Esophagus squamous epithelium (tissue), 5 donors: Measurements from ENCODE around the gene CDHR3. TPM values are rescaled to one million over a fixed set of nuclear protein-coding genes. Genes with fewer than 3 reads are reported as not detected.
A peak's percentile ranks its signal among the peaks of the same experiment; 100 is the strongest.

Source experiments
- DNase-seq: peaks from one replicate; lab custom pipeline; 2025; lab: John Stamatoyannopoulos, UW
- H3K27ac ChIP-seq, 4 donors: fragments of 200-600 bp; sonication (generic); one replicate each; pipeline ENCODE4 v1.5.1; 2016 to 2019; ENCODE audit warnings: mild to moderate bottlenecking in 1 of 4
- H3K27me3 ChIP-seq, 4 donors: fragments of 200-600 bp; sonication (generic); 1 replicate in 3 of 4; 2 replicates in 1 of 4; pipeline versions ENCODE4 v1.5.1 to v1.6.0; 2017 to 2021; ENCODE audit warnings: antibody characterized with exemption in 1 of 4
- H3K36me3 ChIP-seq, 3 donors: fragments of 200-600 bp; sonication (generic); one replicate each; pipeline ENCODE4 v1.5.1; 2016 to 2019
- H3K4me1 ChIP-seq, 3 donors: fragments of 200-600 bp; sonication (generic); one replicate each; pipeline ENCODE4 v1.5.1; 2017 to 2019
- H3K4me3 ChIP-seq, 4 donors: fragments of 200-600 bp; sonication (generic); 1 replicate in 3 of 4; 2 replicates in 1 of 4; pipeline ENCODE4 v1.5.1; 2016 to 2019; ENCODE audit warnings: mild to moderate bottlenecking in 2 of 4, moderate library complexity in 1 of 4
- H3K9me3 ChIP-seq, 3 donors: fragments of 200-600 bp; sonication (generic); one replicate each; pipeline ENCODE4 v1.5.1; 2016 to 2019
- POLR2A ChIP-seq, 4 donors: fragments of 450-650 bp; IDR thresholded peaks; one replicate each; pipeline ENCODE4 v1.6.1; 2017; ENCODE audit warnings: antibody characterized with exemption in 4 of 4, mild to moderate bottlenecking in 4 of 4, moderate library complexity in 3 of 4
- WGBS, 2 donors: methylation state at CpG; one replicate each; pipeline ENCODE4 v1.1.5; 2018; 5-methylcytosine and 5-hydroxymethylcytosine counted together
- intact Hi-C: fragments of 100-400 bp; cut with DNase I; formaldehyde crosslinking; loops from one replicate; pipeline ENCODE4 v1.15.0; 2022
- total RNA-seq, 4 donors: library from RNA; depleted of rRNA; stranded (reverse); fragments of >200 nt; gene quantifications; one replicate each; pipeline ENCODE4 v1.1.0, GENCODE V29; 2016
- TF ChIP-seq, protein P1 (sequence below), 6 experiments: fragments of 450-650 bp in 4 of 6; fragments of 200-600 bp in 2 of 6; sonication (generic) in 2 of 6; IDR thresholded peaks; one replicate each; pipeline ENCODE4 v1.5.1; 2016 to 2019; ENCODE audit warnings: antibody characterized with exemption in 6 of 6, mild to moderate bottlenecking in 4 of 6, moderate library complexity in 4 of 6
- donor health status: DM: yes; HTN: yes; CAD: no.

The CDHR3 gene
- total RNA-seq, 4 donors from 2014 or later = 0.32 to 2.5 (median 1.9) TPM

GRCh38 chr7:106075937-106076336, 112.9 kb downstream of the CDHR3 start:
- H3K36me3 ChIP-seq = no peaks in the 10 kb centered on the region
- WGBS, 2 donors = 25 to 26% methylated on average over 2 of the region's 2 CpGs
- no peak overlapping the region for H3K4me3 ChIP-seq
- no peak for DNase-seq
- peak overlapping the region in 2 of 4 donors; percentile 89 to 91 for H3K27ac ChIP-seq
- peaks cover 45 to 88% (median 46%) of the 10 kb centered on the region in 3 donors for H3K4me1 ChIP-seq
- TF ChIP-seq, protein P1, sequence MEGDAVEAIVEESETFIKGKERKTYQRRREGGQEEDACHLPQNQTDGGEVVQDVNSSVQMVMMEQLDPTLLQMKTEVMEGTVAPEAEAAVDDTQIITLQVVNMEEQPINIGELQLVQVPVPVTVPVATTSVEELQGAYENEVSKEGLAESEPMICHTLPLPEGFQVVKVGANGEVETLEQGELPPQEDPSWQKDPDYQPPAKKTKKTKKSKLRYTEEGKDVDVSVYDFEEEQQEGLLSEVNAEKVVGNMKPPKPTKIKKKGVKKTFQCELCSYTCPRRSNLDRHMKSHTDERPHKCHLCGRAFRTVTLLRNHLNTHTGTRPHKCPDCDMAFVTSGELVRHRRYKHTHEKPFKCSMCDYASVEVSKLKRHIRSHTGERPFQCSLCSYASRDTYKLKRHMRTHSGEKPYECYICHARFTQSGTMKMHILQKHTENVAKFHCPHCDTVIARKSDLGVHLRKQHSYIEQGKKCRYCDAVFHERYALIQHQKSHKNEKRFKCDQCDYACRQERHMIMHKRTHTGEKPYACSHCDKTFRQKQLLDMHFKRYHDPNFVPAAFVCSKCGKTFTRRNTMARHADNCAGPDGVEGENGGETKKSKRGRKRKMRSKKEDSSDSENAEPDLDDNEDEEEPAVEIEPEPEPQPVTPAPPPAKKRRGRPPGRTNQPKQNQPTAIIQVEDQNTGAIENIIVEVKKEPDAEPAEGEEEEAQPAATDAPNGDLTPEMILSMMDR (IDR thresholded peaks at IDR 0.05) = no peak
- TF ChIP-seq POLR2A (IDR thresholded peaks at IDR 0.05) = no peak
- H3K9me3 ChIP-seq = no peaks in the 10 kb centered on the region
- intact Hi-C loops = no loop called here
- H3K27me3 ChIP-seq = no peaks in the 10 kb centered on the region

DNA sequence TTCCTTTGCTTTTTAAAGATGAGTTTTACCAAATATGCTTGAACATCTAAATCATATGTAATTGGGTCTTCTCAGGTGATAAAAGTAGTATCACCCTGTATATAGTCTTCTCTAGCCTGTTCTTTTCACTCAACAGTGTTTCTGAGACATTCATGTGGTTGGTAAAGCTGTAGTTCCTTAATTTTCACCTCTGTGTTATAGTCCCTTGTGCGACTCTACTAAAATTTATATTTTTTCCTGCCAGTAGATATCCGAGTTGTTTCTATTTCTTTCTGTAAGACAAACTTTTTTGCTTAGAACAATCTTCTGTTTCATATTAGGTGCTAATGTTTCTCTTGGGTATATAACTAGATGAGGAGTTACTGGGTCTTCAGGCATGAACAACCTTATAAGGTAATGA, 113.5 kb downstream of the CDHR3 start:
- TF ChIP-seq POLR2A (IDR thresholded peaks at IDR 0.05) = no peak
- TF ChIP-seq, protein P1 (IDR thresholded peaks at IDR 0.05) = no peak
- Histone ChIP-seq H3K27me3 (no peaks in the 10 kb centered on the region), H3K4me1 (peaks cover 39 to 87% (median 40%) of the 10 kb centered on the region in 3 donors), H3K36me3 (no peaks in the 10 kb centered on the region), H3K27ac (peak overlapping the region in 2 of 4 donors; percentile 89 to 91), H3K9me3 (no peaks in the 10 kb centered on the region), H3K4me3 (no peak overlapping the region)
- intact Hi-C loops = no loop called here
- 60 to 76% methylated on average over 2 of the region's 2 CpGs for WGBS, 2 donors
- DNase-seq = no peak

DNA sequence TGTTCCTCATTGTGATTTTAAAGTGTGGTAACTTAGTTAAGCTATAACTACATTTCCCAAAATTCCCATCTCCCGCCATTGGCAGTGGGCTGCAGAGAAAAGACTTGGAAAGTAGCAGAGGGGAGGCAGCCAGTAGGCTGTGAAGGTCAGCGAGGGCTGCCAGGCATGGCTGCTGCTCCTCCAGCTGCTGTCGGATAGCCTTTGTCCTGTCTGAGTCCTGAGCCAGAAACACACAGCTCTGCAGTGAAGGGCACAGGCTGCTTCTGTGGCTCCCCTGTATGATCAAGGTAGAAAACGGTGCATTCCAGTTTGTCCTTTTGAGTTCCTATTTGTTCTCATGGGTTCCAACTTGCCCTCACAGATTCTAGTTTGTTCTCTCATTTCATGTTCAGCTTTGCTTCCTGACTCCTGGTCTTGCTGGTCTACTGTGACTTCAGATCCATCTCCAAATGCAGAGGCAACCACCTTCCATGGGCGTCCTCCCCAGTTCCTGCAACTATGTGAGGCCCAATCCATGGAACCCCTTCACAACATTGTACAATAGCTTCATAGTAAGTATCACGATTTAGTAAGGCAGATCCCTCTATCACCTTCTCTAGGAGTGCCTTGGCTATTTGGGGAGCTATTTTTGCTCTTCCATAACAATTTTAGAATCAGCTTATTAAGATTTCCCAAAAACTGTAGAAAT, 117.4 kb downstream of the CDHR3 start:
- 65 to 89% methylated on average over 5 of the region's 6 CpGs for WGBS, 2 donors
- Histone ChIP-seq H3K27ac (peak overlapping the region; percentile 9 to 50 (median 22)), H3K4me1 (peaks cover 7 to 72% (median 9%) of the 10 kb centered on the region in 3 donors), H3K27me3 (no peaks in the 10 kb centered on the region), H3K4me3 (no peak overlapping the region), H3K9me3 (no peaks in the 10 kb centered on the region), H3K36me3 (no peaks in the 10 kb centered on the region)
- TF ChIP-seq, protein P1 (IDR thresholded peaks at IDR 0.05) = no peak
- no peak for TF ChIP-seq POLR2A (IDR thresholded peaks at IDR 0.05)
- DNase-seq = no peak
- intact Hi-C loops = no loop called here

- intact Hi-C loops = no loop called here
- Histone ChIP-seq H3K27ac (peak overlapping the region in 3 of 4 donors; percentile 48 to 65 (median 64)), H3K4me1 (peaks cover 5 to 54% (median 7%) of the 10 kb centered on the region in 3 donors), H3K36me3 (peaks cover 0 to 4% (median 0%) of the 10 kb centered on the region in 3 donors), H3K4me3 (no peak overlapping the region), H3K27me3 (no peaks in the 10 kb centered on the region), H3K9me3 (no peaks in the 10 kb centered on the region)
- WGBS, 2 donors = 42 to 56% methylated on average over 18 of the region's 18 CpGs
- TF ChIP-seq, protein P1 (IDR thresholded peaks at IDR 0.05) = peak in 1 of 6 experiments; percentile 5
- no peak for TF ChIP-seq POLR2A (IDR thresholded peaks at IDR 0.05)
- DNase-seq = no peak
These were observed 119.2 kb downstream of the CDHR3 start for GRCh38 chr7:106082087-106082854.

Other genes with a start within 250 kb of the CDHR3 start
- 10 to 100 TPM in 3 of 4 donors, 1 to 10 TPM in 1; 8.0 to 14.1 (median 10.6) TPM for gene ATXN7L1, start 86.7 kb upstream of the CDHR3 start, total RNA-seq
- 100 to 1,000 TPM; 105 to 170 (median 148) TPM for gene SYPL1, start 149.0 kb downstream of the CDHR3 start, total RNA-seq